Measurements from ENCODE around the gene STX1A.

Gene STX1A

DNA sequence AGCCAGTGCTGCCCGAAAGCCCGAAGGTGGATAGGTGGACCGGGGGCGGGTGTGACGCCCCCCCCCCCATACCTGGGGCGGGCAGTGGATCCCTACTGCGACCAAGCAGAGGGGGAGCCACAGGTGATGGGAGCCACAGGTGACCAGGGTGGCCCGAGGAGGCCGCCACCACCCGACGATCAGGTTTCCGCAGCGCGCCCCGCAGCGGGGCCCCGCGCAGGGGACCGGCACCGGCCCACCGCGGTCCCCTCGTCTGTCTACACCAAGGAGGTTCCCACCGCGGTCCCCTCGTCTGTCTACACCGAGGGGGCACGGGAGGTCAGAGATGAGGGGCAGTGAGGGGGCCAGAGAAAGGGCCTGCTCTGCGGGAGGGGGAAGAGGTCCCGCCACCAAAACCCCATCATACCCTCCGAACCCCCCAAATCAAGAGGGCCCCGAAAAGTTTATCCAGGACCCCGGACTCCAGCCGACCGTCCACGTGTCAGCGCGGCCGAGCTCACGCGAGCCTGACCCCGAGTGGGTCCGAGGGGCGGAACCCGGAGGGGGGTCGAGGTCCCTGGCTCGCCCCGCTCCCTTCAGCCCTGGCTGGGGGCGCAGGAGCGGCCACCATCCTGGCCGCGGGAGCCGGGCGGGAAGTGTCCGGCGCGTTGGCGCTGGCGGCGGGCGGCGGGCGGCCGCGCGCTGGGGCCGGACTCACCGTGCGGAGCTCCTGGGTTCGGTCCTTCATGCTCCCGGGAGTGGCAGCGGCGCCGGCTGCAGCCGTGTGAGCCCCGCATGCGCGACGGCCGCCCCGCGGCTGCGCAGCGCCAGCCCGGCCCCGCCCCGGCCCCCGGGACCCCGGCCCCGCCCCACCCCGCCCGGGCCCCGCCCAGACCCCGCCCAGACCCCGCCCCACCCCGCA is at the start of gene STX1A:
TSS of gene STX1A (minus strand) at position 765 of the 901 bp plus-strand sequence. CDS start at position 727, 38 bp downstream.
- DNase-seq (ENCODE audit: low read depth in 2 of 2): no peak

GRCh38 chr7:73768641-73769480 is 49.4 kb upstream of the STX1A start:
- no peak for DNase-seq (ENCODE audit: low read depth in 2 of 2)

DNA sequence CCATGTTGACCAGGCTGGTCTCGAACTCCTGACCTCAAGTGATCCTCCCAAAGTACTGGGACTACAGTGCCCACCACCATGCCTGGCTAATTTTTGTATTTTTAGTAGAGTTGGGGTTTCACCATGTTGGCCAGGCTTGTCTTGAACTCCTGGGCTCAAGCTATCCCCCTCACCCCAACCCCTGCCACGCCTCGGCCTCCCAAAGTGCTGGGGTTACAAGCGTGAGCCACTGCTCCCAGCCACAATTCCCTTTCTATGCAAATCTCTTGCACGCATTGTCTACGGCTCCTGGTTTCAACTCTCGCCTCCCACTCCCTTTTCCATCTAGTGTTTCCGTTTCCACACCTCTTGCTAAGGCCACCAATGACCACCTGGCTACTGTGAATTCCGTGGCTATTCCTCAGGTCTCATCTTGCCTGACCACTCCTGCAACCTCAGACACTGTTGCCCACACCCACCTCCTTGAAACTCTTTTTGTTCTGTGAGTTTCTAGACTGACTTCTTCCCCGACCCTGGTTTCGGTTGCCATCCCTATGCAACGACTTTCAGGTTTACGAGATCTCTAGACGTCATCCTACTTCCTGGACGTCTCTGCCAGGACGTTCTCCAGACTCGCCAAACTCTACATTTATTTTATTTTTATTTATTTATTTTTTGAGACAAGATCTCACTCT is 47.2 kb upstream of the STX1A start:
- no peak for DNase-seq (ENCODE audit: low read depth in 2 of 2)

GRCh38 chr7:73762659-73762999 is 43.2 kb upstream of the STX1A start:
- no peak for DNase-seq (ENCODE audit: low read depth in 2 of 2)

GRCh38 chr7:73761854-73762658 is 42.6 kb upstream of the STX1A start:
- no peak for DNase-seq (ENCODE audit: low read depth in 2 of 2)

DNA sequence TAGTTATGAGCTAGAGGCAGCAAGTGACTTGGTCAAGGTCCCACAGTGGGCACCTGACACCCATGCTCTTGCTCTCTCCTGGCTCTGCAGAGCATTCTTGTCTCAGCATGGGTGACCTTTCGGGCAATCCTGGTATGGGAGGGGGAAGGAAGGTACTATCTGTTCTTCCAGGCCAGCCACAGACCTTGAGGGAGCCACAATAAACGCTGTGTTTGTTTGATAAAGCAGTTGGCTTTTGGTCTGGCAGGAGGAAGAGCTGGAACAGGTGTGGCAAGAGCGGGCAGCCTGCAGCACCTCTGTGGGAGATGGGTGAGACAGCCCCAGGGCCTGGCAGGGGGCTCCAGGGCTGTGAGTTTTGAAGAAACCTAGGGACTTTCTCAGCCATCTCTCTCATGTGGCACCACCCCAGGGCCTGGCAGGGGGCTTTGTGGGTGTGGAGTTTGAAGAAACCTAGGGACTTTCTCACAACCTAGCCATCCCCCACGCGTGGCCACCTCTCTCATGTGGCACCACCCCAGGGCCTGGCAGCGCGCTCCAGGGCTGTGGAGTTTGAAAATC is 39.2 kb upstream of the STX1A start:
- DNase-seq (ENCODE audit: low read depth in 2 of 2): no peak

DNA sequence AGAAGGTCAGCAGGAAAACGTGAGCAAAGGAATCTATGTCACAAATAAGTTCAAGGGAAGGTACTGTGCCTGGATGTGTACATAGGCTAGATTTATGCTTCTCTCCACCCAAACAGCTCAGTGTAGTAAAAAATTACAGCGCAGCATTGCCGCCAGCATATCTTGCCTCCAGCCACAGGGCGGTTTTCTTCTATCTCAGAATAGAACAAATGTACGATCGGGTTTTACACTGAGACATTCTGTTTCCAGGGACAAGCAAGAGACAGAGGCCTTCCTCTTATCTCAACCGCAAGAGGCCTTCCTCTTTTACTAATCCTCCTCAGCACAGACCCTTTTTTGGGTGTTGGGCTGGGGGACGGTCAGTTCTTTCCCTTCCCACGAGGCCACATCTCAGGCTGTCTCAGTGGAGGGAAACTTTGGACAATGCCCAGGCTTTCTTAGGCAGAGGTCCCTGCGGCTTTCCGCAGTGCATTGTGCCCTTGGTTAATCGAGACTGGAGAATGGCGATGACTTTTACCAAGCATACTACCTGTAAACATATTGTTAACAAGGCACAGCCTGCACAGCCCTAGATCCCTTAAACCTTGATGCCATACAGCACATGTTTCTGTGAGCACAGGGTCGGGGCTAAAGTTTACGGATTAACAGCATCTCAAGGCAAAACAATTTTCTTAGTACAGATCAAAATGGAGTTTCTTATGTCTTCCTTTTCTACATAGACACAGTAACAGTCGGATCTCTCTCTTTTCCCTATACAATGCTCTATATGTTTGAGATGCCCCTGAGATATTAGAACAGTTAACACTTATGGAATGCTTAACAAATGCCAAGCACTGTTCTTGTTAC is 30.7 kb upstream of the STX1A start:
- DNase-seq (ENCODE audit: low read depth in 2 of 2): no peak

GRCh38 chr7:73746378-73746777 is 26.9 kb upstream of the STX1A start:
- DNase-seq (ENCODE audit: low read depth in 2 of 2): no peak

DNA sequence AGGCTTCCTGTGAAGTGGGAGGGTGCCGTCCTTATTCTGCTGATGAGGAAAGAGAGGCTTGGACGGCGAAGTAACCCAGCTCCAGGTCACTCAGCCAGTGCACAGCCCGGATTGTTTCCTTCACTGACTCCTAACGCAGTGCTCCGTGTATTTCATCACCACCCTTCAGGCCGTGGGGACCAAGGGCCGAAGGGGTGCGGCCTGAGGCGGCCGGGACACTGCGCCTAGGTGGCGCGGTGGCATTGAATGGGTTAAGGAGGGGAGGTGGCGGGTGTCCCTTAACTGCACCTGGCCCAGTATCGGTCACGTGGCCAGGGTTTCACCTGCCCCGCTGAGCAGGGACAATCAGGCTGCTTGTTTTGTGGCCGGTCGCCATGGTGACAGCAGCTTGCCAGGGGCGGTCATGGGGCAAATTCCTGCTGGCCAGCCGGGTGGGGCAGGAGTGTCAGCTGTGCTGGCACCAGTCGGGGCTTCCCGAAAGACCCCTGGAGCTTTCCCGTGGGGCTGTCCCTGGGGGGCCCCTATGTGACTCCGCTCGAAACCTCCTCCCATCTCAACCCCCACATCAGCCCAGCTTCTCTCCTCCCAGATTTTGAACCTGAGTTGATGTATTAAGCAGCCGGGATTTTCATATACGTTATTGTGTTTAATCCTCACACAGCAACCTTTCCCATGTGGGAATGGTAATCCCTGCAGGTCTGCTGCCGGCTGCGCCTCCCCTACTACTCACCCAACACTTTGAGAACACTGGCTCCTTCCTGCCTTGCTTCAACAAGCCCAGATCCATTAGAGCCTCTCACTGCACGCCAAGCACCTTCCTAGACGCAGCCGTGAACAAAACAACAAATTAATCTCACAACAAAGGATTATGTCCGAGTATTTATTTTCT is 23.5 kb upstream of the STX1A start:
- DNase-seq (ENCODE audit: low read depth in 2 of 2): no peak

DNA sequence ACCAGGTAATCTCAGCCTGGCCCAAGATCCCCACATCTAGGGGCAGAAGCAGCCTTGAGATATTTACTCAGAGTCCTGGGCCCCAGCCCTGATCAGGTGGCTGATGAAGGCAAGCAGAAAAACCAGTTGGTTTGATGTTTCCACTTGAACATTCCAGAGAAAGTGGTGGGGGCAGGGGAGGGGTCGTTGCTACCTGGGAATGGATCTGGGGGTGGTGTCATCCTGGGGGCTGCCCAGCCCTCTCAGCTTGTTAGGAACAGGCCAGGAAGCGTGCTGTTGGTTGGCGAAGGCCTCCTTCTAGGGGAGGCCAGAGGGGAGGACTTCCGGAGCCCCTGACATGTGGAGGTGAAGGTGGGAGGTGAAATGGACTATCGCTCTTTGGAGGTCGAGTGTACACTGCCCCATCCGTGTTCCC is 22.9 kb upstream of the STX1A start:
- DNase-seq (ENCODE audit: low read depth in 2 of 2): no peak

DNA sequence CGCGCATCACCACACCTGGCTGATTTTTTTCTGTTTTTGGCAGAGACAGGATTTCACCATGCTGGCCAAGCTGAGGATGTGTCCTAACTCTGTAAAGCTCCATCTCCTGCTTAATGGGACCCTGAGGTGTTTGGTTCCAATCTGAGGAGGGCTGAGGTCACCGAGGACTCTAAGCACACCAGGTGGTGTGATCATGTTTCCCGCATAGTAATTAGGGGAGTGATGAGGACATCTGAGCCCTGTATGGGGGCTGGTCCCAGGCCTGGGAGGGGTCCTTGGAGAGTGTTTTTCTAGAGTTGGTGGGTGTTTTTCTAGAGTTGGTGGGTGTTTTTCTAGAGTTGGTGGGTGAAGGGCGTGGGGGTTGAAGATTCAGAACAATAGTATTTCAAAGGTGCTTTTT is 22.1 kb upstream of the STX1A start:
- DNase-seq (ENCODE audit: low read depth in 2 of 2): no peak

DNA sequence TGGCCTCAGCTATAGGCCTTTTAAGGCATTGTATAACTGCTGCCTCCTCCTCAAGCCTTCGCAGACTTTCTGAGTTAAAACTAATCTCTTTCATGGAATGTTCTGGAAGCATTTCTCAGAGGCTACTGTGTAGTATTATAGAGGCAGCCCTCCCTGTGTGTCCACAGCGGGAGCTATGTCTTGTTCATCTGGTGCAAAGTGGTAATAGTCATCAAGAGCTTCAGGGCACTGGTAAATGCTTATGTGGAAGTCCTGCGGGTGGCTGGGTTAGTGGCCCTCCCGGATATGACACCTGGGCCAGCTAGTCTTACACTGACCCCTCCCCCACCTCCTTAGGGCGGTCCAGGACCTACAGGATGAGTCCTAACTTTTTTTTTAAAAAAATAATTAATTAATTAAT is 21.3 kb upstream of the STX1A start:
- DNase-seq (ENCODE audit: low read depth in 2 of 2): no peak

DNA sequence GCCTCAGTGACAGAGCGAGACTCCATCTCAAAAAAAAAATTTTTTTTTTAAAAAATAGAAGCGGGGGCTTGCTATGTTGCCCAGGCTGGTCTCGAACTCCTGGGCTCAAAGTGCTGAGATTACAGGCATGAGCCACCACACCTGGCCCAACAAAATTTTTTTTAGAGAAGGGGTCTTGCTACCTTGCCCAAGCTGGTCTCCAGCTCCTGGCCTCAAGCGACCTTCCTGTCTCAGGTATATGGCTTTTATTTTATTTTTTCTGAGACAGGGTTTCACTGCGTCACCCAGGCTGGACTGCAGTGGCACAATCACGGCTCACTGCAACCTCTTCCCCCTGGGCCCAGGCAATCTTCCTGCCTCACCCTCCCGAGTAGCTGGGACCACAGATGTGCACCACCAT is 20.7 kb upstream of the STX1A start:
- no peak for DNase-seq (ENCODE audit: low read depth in 2 of 2)

GRCh38 chr7:73739387-73739767 is 19.9 kb upstream of the STX1A start:
- DNase-seq (ENCODE audit: low read depth in 2 of 2): no peak

GRCh38 chr7:73738612-73739386 is 19.3 kb upstream of the STX1A start, which contains the start of gene ABHD11:
ABHD11 (minus strand) TSS chr7:73738802; CDS start chr7:73738770, 32 bp downstream.
- peak; percentile 87 to 88 for DNase-seq (ENCODE audit: low read depth in 2 of 2)

DNA sequence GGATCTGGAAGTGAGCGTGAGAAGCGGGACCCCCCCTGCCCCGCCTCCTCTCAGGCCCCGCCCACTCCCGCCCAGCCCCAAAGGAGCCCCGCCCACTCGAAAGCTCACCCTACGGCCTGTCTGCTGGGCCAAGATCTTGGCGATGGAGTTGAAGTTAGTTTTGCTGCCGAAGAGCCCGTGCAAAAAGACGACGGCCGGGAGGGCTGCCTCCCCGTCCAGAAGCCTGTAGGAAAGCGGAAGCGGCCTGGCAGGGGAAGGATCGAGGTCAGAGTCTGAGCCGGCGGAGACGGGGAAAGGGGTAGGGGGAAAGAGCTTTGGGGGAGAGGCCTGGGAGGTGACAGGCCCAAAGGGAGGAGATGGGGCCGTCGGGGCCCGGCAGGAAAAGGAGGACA is 18.7 kb upstream of the STX1A start:
- no peak for DNase-seq (ENCODE audit: low read depth in 2 of 2)

DNA sequence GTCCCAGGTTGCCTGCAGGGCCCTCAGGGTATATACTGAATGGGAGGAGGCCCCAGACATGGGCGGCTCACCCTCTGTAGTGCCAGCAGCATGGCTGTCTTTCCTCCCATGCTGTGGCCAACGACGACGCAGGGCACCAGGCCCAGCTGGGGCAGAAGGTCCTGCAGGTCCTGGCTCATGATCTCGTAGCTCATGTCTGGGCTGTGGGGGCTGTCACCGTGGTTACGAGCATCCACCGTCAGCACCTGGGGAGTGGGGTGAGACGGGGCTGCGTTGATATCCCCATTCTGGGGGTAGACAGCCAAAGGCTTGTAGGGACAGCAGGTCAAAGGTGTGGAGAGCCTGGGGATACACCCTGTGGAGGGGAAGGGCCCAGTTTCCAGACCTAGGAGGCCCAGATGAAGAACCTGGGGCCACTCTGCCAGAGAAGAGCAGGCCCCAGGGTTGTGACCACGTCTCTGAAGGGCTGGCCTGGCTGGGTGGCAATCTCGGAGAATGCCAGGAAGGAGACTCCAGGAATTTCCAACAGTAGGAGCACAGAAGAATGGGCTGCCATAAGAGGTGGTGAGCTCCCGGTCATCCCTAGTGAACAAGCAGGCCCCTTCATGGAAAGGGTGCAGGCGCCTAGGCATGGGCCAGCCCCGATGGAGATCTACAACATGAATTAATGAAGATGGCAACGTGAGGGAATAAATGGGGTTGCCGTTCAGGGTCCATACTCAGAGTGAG is 18.2 kb upstream of the STX1A start:
- no peak for DNase-seq (ENCODE audit: low read depth in 2 of 2)

DNA sequence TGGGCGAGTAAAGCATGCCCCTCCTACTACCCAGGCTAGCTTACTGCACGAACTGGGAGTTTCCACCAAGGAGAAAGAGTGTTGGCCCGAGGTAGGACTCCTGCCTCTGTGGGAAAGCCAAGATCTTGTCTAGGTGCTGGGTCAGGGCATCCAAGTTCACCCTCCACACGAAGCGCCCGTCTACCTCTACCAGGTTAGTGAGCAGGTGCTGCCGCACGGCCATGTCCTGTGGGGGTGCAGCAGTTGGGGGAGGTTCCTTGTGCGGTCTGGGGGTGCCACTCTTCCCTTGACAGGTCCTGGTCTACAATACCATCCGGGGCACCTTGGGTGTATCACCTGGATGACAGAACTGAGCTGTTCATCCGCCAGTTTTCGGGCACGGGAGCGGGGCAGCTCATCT is 17.4 kb upstream of the STX1A start:
- DNase-seq (ENCODE audit: low read depth in 2 of 2): no peak

Measured in fibroblast of skin of left quadriceps (primary cell).